NCI-H1436 treated with DMSO at 0.1 percent for 48 hours (cell line): ENCODE data around the gene INPP5A.
"Not testable (repeated sequence)": the region's sequence is repeated elsewhere in the genome, so short reads cannot be mapped to it uniquely, and the experiment has no call there.

Source experiments
- DNase-seq: peaks from one replicate; lab custom pipeline; 2025; lab: John Stamatoyannopoulos, UW

INPP5A gene

GRCh38 chr10:132770061-132771021, 232.8 kb downstream of the INPP5A start:
- no peak for DNase-seq

- DNase-seq, result not testable (repeated sequence)
Observed at GRCh38 chr10:132772816-132773215, 235.2 kb downstream of the INPP5A start.

GRCh38 chr10:132774181-132774901, 236.8 kb downstream of the INPP5A start:
- peak; percentile 65 for DNase-seq

- DNase-seq, result peak; percentile 69
Observed at GRCh38 chr10:132774902-132775863, 237.6 kb downstream of the INPP5A start.

GRCh38 chr10:132776186-132776585, 238.6 kb downstream of the INPP5A start:
- no peak for DNase-seq

- DNase-seq, result no peak
Observed at GRCh38 chr10:132776821-132777220, 239.2 kb downstream of the INPP5A start.

GRCh38 chr10:132777441-132777840, 239.9 kb downstream of the INPP5A start:
- DNase-seq, result no peak

GRCh38 chr10:132779549-132780294, 242.1 kb downstream of the INPP5A start:
- DNase-seq, result no peak

- DNase-seq, result no peak
Observed at GRCh38 chr10:132780356-132780755, 242.8 kb downstream of the INPP5A start.

GRCh38 chr10:132781556-132781955, 244.0 kb downstream of the INPP5A start:
- no peak for DNase-seq

GRCh38 chr10:132783165-132783939, 245.8 kb downstream of the INPP5A start:
- DNase-seq, result no peak

GRCh38 chr10:132783940-132784865, 246.6 kb downstream of the INPP5A start:
- no peak for DNase-seq

- no peak for DNase-seq
Observed at GRCh38 chr10:132784866-132785722, 247.5 kb downstream of the INPP5A start.

- DNase-seq, result no peak
Observed at GRCh38 chr10:132785723-132786475, 248.3 kb downstream of the INPP5A start, which contains the start of gene NKX6-2. Gene NKX6-2, minus strand, starts transcription at chr10:132786147. Its CDS starts 199 bp downstream, at chr10:132785948.

- DNase-seq, result no peak
Observed at GRCh38 chr10:132786476-132786883, 248.9 kb downstream of the INPP5A start.

- no peak for DNase-seq
Observed at GRCh38 chr10:132786884-132787494, 249.4 kb downstream of the INPP5A start.
